H9 (cell line): ENCODE results near the gene NUP205. TPM values are rescaled to one million over a fixed set of nuclear protein-coding genes. Genes with fewer than 3 reads are reported as not detected.
A peak's percentile ranks its signal among the peaks of the same experiment; 100 is the strongest.

ENCODE experiments used
- DNase-seq: peaks from one replicate; pipeline ENCODE4 v3.0.0-alpha.2; 2017
- H2AFZ ChIP-seq: one replicate; pipeline ENCODE4 v1.6.1; 2013; ENCODE audit warnings: mild to moderate bottlenecking, low read length, control low read depth, moderate library complexity
- H2AK5ac ChIP-seq: 2 replicates; pipeline ENCODE4 v1.6.1; 2013; ENCODE audit warnings: low read length, control low read depth, mixed read lengths; ENCODE audit not compliant: insufficient read length
- H2BK120ac ChIP-seq: one replicate; pipeline ENCODE4 v1.6.1; 2013; ENCODE audit warnings: low read depth, mild to moderate bottlenecking, low read length, control low read depth, inconsistent platforms; ENCODE audit not compliant: poor library complexity, severe bottlenecking
- H2BK12ac ChIP-seq: 2 replicates; pipeline ENCODE4 v1.6.1; 2013; ENCODE audit warnings: low read length, control low read depth, mixed read lengths, low read depth; ENCODE audit not compliant: insufficient read length
- H2BK15ac ChIP-seq: 2 replicates; pipeline ENCODE4 v1.6.1; 2013; ENCODE audit warnings: low read depth, low read length, control low read depth
- H2BK20ac ChIP-seq: one replicate; pipeline ENCODE4 v1.6.1; 2013; ENCODE audit warnings: low read depth, mild to moderate bottlenecking, low read length, control low read depth, inconsistent platforms; ENCODE audit not compliant: poor library complexity, severe bottlenecking
- H2BK5ac ChIP-seq: 2 replicates; pipeline ENCODE4 v1.6.1; 2013; ENCODE audit warnings: low read length, control low read depth, mixed read lengths; ENCODE audit not compliant: insufficient read length
- H3K14ac ChIP-seq: 2 replicates; pipeline ENCODE4 v1.6.1; 2013; ENCODE audit warnings: low read length, control low read depth; ENCODE audit not compliant: insufficient read depth
- H3K18ac ChIP-seq: 2 replicates; pipeline ENCODE4 v1.6.1; 2013; ENCODE audit warnings: low read depth, mild to moderate bottlenecking, mixed read lengths, low read length, control low read depth; ENCODE audit not compliant: insufficient read length
- H3K23ac ChIP-seq: 2 replicates; pipeline ENCODE4 v1.6.1; 2013; ENCODE audit warnings: low read length, control low read depth, mixed read lengths, low read depth; ENCODE audit not compliant: insufficient read length
- H3K23me2 ChIP-seq: 2 replicates; pipeline ENCODE4 v1.6.1; 2013; ENCODE audit warnings: low read depth, mild to moderate bottlenecking, mixed read lengths, low read length, control low read depth; ENCODE audit not compliant: insufficient read length, poor library complexity, severe bottlenecking
- H3K27ac ChIP-seq: 2 replicates; pipeline ENCODE4 v1.5.1; 2013; ENCODE audit warnings: low read length, control low read depth, mixed read lengths, low read depth; ENCODE audit not compliant: insufficient read length
- H3K27me3 ChIP-seq: 2 replicates; pipeline ENCODE4 v1.6.1; 2013; ENCODE audit warnings: low read length, control low read depth, inconsistent platforms; ENCODE audit not compliant: insufficient read depth
- H3K4ac ChIP-seq: 2 replicates; pipeline ENCODE4 v1.6.1; 2013; ENCODE audit warnings: low read depth, mild to moderate bottlenecking, control low read depth, inconsistent platforms, low read length, moderate library complexity
- H3K4me1 ChIP-seq: 2 replicates; pipeline ENCODE4 v1.6.1; 2013; ENCODE audit warnings: low read length, control low read depth, inconsistent platforms; ENCODE audit not compliant: insufficient read depth
- H3K4me2 ChIP-seq: 2 replicates; pipeline ENCODE4 v1.6.1; 2013; ENCODE audit warnings: low read length, control low read depth, mixed read lengths; ENCODE audit not compliant: insufficient read length, insufficient read depth
- H3K56ac ChIP-seq: 2 replicates; pipeline ENCODE4 v1.6.1; 2013; ENCODE audit warnings: low read depth, mild to moderate bottlenecking, mixed read lengths, low read length, control low read depth; ENCODE audit not compliant: insufficient read length
- H3K79me1 ChIP-seq: 2 replicates; pipeline ENCODE4 v1.6.1; 2013; ENCODE audit warnings: low read depth, mild to moderate bottlenecking, moderate library complexity, low read length, control low read depth, inconsistent platforms; ENCODE audit not compliant: insufficient read depth, poor library complexity, severe bottlenecking
- H3K79me2 ChIP-seq: 2 replicates; pipeline ENCODE4 v1.6.1; 2013; ENCODE audit warnings: low read length, control low read depth, inconsistent platforms; ENCODE audit not compliant: insufficient read depth
- H3K9ac ChIP-seq: 2 replicates; pipeline ENCODE4 v1.6.1; 2013; ENCODE audit warnings: low read length, control low read depth, mixed read lengths; ENCODE audit not compliant: insufficient read length; ENCODE audit errors: extremely low read depth
- H3K9me3 ChIP-seq: one replicate; pipeline ENCODE4 v1.6.1; 2013; ENCODE audit warnings: low read depth, low read length, inconsistent platforms; ENCODE audit not compliant: control insufficient read depth
- H3T11ph ChIP-seq: one replicate; pipeline ENCODE4 v1.6.1; 2013; ENCODE audit warnings: mild to moderate bottlenecking, low read length, control low read depth, inconsistent platforms
- H4K20me1 ChIP-seq: one replicate; pipeline ENCODE4 v1.6.1; 2013; ENCODE audit not compliant: control insufficient read depth, insufficient read length, insufficient read depth
- H4K5ac ChIP-seq: 2 replicates; pipeline ENCODE4 v1.6.1; 2013; ENCODE audit warnings: low read depth, mild to moderate bottlenecking, mixed read lengths, low read length, control low read depth; ENCODE audit not compliant: insufficient read length
- H4K8ac ChIP-seq: replicated peaks from 2 replicates; pipeline ENCODE4 v1.6.1; 2013; ENCODE audit warnings: low read length, control low read depth, mixed read lengths, low read depth; ENCODE audit not compliant: insufficient read length
- H4K91ac ChIP-seq: 2 replicates; pipeline ENCODE4 v1.6.1; 2013; ENCODE audit warnings: low read depth, mild to moderate bottlenecking, moderate library complexity, mixed read lengths, low read length, control low read depth; ENCODE audit not compliant: insufficient read length
- H3K27ac Mint-ChIP-seq, 3 experiments: 2 replicates in 2 of 3; 3 replicates in 1 of 3; pipeline ENCODE4 v1.8.0; 2020 to 2021; ENCODE audit warnings: mixed read lengths in 3 of 3, mild to moderate bottlenecking in 1 of 3, moderate library complexity in 1 of 3
- H3K27me3 Mint-ChIP-seq: 2 replicates; pipeline ENCODE4 v1.8.0; 2021; ENCODE audit warnings: low read depth, mild to moderate bottlenecking, moderate library complexity, mixed read lengths
- H3K36me3 Mint-ChIP-seq, 3 experiments: 2 replicates in 2 of 3; 3 replicates in 1 of 3; pipeline ENCODE4 v1.8.0; 2020 to 2021; ENCODE audit warnings: low read depth in 3 of 3, mixed read lengths in 3 of 3; ENCODE audit not compliant: insufficient read depth in 1 of 3
- H3K4me1 Mint-ChIP-seq, 2 experiments: 2 replicates each; pipeline ENCODE4 v1.8.0; 2020; ENCODE audit warnings: mixed read lengths in 2 of 2
- H3K4me3 Mint-ChIP-seq, 2 experiments: 2 replicates in 1 of 2; 3 replicates in 1 of 2; pipeline ENCODE4 v1.8.0; 2020 to 2021; ENCODE audit warnings: mild to moderate bottlenecking in 2 of 2, mixed read lengths in 2 of 2, moderate library complexity in 1 of 2
- H3K9me3 Mint-ChIP-seq, 2 experiments: 2 replicates in 1 of 2; 3 replicates in 1 of 2; pipeline ENCODE4 v1.8.0; 2020; ENCODE audit warnings: mild to moderate bottlenecking in 2 of 2, mixed read lengths in 2 of 2, moderate library complexity in 1 of 2
- CTCF ChIP-seq: fragments of 200-600 bp; sonication (generic); conservative IDR thresholded peaks from 3 replicates; pipeline ENCODE4 v1.8.0; 2021; ENCODE audit warnings: antibody characterized with exemption, mild to moderate bottlenecking
- WGBS: extraction: QIAGEN DNeasy Blood & Tissue Kit; methylation state at CpG from one replicate; pipeline ENCODE4 v1.1.7; 2013; ENCODE audit warnings: missing lambda C conversion rate, low lambda C conversion rate, mixed read lengths; ENCODE audit not compliant: insufficient read length; ENCODE audit errors: extremely low coverage; 5-methylcytosine and 5-hydroxymethylcytosine counted together
- total RNA-seq: library from RNA; stranded (reverse); gene quantifications from 2 replicates; pipeline ENCODE4 v1.2.1, GENCODE V29; 2021

NUP205 gene
- total RNA-seq, 1 experiment from 2014 or later = 158 TPM

DNA sequence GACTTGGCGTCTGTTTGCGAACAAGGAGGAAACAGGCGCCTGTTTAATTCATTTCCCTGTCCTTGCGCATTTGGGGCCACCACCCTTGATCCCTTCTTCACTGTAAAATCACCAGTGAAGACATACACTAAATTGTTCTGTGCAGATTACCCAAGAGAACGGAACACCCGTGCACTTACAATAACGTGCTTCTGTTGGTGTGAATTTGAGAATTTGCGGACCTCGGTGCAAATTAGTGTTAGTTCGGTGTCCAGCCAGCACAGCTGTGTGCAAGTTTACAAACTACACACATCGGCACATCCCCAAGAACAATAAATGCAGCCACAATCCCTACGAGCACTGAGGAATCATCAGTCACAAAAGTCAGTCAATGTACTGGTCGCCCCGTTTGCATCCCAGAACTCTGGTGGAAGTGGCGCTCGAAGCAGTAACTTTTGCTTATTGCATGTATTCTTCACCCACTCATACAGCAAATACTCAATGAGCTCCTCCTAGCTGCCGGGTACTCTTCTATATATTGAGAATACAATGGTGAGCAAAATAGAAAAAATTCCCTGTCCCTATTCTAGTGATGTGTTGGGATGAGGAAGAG is 47.0 kb upstream of the NUP205 start:
- H4K20me1 ChIP-seq = peaks cover 2% of the 10 kb centered on the region
- no peak overlapping the region for H3K27ac ChIP-seq
- H3K56ac ChIP-seq = no peak overlapping the region
- H3K14ac ChIP-seq = no peak overlapping the region
- Mint-ChIP-seq H3K36me3 (no peaks in the 10 kb centered on the region), H3K27me3 (no peaks in the 10 kb centered on the region), H3K27ac (no peak overlapping the region), H3K4me3 (no peak overlapping the region), H3K4me1 (peaks cover 4 to 9% of the 10 kb centered on the region in 2 experiments; a peak in 3 of 4 replicates), H3K9me3 (no peaks in the 10 kb centered on the region)
- H4K5ac ChIP-seq = no peak overlapping the region
- no peaks in the 10 kb centered on the region for H3K79me1 ChIP-seq
- no peak overlapping the region for H2BK12ac ChIP-seq
- peaks cover 3% of the 10 kb centered on the region; the same call in 1 of the 2 replicates for H3K4me1 ChIP-seq
- no peaks in the 10 kb centered on the region for H3K27me3 ChIP-seq
- H2BK20ac ChIP-seq = no peak overlapping the region
- H2AFZ ChIP-seq = peak overlapping the region; percentile 71
- peak overlapping the region; percentile 97 for H3K4me2 ChIP-seq
- no peak overlapping the region for H3K23ac ChIP-seq
- peak; percentile 32 for DNase-seq
- H4K8ac ChIP-seq = no peak overlapping the region
- H2BK15ac ChIP-seq = no peak overlapping the region
- no peak overlapping the region for H2BK5ac ChIP-seq
- no peak overlapping the region for H3K18ac ChIP-seq
- no peak overlapping the region for H4K91ac ChIP-seq
- no peak overlapping the region for H3K4ac ChIP-seq
- H3K23me2 ChIP-seq = peaks cover 14% of the 10 kb centered on the region
- H2AK5ac ChIP-seq = no peak overlapping the region
- peak overlapping the region; percentile 79 for H3K9ac ChIP-seq
- H3K9me3 ChIP-seq = no peaks in the 10 kb centered on the region
- peaks cover 3% of the 10 kb centered on the region; the same call in 1 of the 2 replicates for H3K79me2 ChIP-seq
- no peak overlapping the region for H3T11ph ChIP-seq
- no peak overlapping the region for H2BK120ac ChIP-seq
- no CpG with 5 or more reads among the region's 17 CpGs for WGBS
- no peak for TF ChIP-seq CTCF
